HFF-Myc (cell line): Measurements from ENCODE around the gene BLNK.

Experiments
- DNase-seq: peaks from one replicate; pipeline ENCODE4 v3.0.0-alpha.2; 2011; ENCODE audit warnings: low read depth; ENCODE audit errors: extremely low read depth
- H3K4me3 ChIP-seq: replicated peaks from 2 replicates; pipeline ENCODE4 v1.5.1; 2011; ENCODE audit warnings: low read depth, mild to moderate bottlenecking, control low read depth, low read length
- CTCF ChIP-seq: IDR thresholded peaks from 2 replicates; pipeline ENCODE4 v1.5.1; 2012; ENCODE audit warnings: mild to moderate bottlenecking, low read depth, low read length, control low read depth; ENCODE audit errors: missing control alignments

Gene BLNK

GRCh38 chr10:96279191-96279641, 7.8 kb upstream of the BLNK start:
- TF ChIP-seq CTCF: no peak
- H3K4me3 ChIP-seq: no peak overlapping the region
- DNase-seq: no peak

GRCh38 chr10:96276831-96277230, 5.5 kb upstream of the BLNK start:
- no peak for DNase-seq
- H3K4me3 ChIP-seq: no peak overlapping the region
- no peak for TF ChIP-seq CTCF

- TF ChIP-seq CTCF: no peak
Observed at GRCh38 chr10:96276426-96276825, 5.1 kb upstream of the BLNK start.

GRCh38 chr10:96275685-96276418, 4.5 kb upstream of the BLNK start:
- H3K4me3 ChIP-seq: no peak overlapping the region
- TF ChIP-seq CTCF: no peak
- no peak for DNase-seq

More at GRCh38 chr10:96276426-96276825, 5.1 kb upstream of the BLNK start:
- no peak for DNase-seq
- H3K4me3 ChIP-seq: no peak overlapping the region

GRCh38 chr10:96272316-96273280, 1.2 kb upstream of the BLNK start:
- no peak for DNase-seq
- TF ChIP-seq CTCF: no peak
- no peak overlapping the region for H3K4me3 ChIP-seq

GRCh38 chr10:96270571-96270970, 798 bp downstream of the BLNK start:
- no peak overlapping the region for H3K4me3 ChIP-seq
- no peak for DNase-seq
- TF ChIP-seq CTCF: no peak
